H9 (cell line): ENCODE data around the gene APAF1. TPM values are rescaled to one million over a fixed set of nuclear protein-coding genes. Genes with fewer than 3 reads are reported as not detected.

Source experiments
- DNase-seq: peaks from one replicate; pipeline ENCODE4 v3.0.0-alpha.2; 2017
- H2AFZ ChIP-seq: one replicate; pipeline ENCODE4 v1.6.1; 2013; ENCODE audit warnings: mild to moderate bottlenecking, low read length, control low read depth, moderate library complexity
- H2AK5ac ChIP-seq: 2 replicates; pipeline ENCODE4 v1.6.1; 2013; ENCODE audit warnings: low read length, control low read depth, mixed read lengths; ENCODE audit not compliant: insufficient read length
- H2BK120ac ChIP-seq: one replicate; pipeline ENCODE4 v1.6.1; 2013; ENCODE audit warnings: low read depth, mild to moderate bottlenecking, low read length, control low read depth, inconsistent platforms; ENCODE audit not compliant: poor library complexity, severe bottlenecking
- H2BK12ac ChIP-seq: 2 replicates; pipeline ENCODE4 v1.6.1; 2013; ENCODE audit warnings: low read length, control low read depth, mixed read lengths, low read depth; ENCODE audit not compliant: insufficient read length
- H2BK15ac ChIP-seq: 2 replicates; pipeline ENCODE4 v1.6.1; 2013; ENCODE audit warnings: low read depth, low read length, control low read depth
- H2BK20ac ChIP-seq: one replicate; pipeline ENCODE4 v1.6.1; 2013; ENCODE audit warnings: low read depth, mild to moderate bottlenecking, low read length, control low read depth, inconsistent platforms; ENCODE audit not compliant: poor library complexity, severe bottlenecking
- H2BK5ac ChIP-seq: 2 replicates; pipeline ENCODE4 v1.6.1; 2013; ENCODE audit warnings: low read length, control low read depth, mixed read lengths; ENCODE audit not compliant: insufficient read length
- H3K14ac ChIP-seq: 2 replicates; pipeline ENCODE4 v1.6.1; 2013; ENCODE audit warnings: low read length, control low read depth; ENCODE audit not compliant: insufficient read depth
- H3K18ac ChIP-seq: 2 replicates; pipeline ENCODE4 v1.6.1; 2013; ENCODE audit warnings: low read depth, mild to moderate bottlenecking, mixed read lengths, low read length, control low read depth; ENCODE audit not compliant: insufficient read length
- H3K23ac ChIP-seq: 2 replicates; pipeline ENCODE4 v1.6.1; 2013; ENCODE audit warnings: low read length, control low read depth, mixed read lengths, low read depth; ENCODE audit not compliant: insufficient read length
- H3K23me2 ChIP-seq: 2 replicates; pipeline ENCODE4 v1.6.1; 2013; ENCODE audit warnings: low read depth, mild to moderate bottlenecking, mixed read lengths, low read length, control low read depth; ENCODE audit not compliant: insufficient read length, poor library complexity, severe bottlenecking
- H3K27ac ChIP-seq: 2 replicates; pipeline ENCODE4 v1.5.1; 2013; ENCODE audit warnings: low read length, control low read depth, mixed read lengths, low read depth; ENCODE audit not compliant: insufficient read length
- H3K27me3 ChIP-seq: 2 replicates; pipeline ENCODE4 v1.6.1; 2013; ENCODE audit warnings: low read length, control low read depth, inconsistent platforms; ENCODE audit not compliant: insufficient read depth
- H3K4ac ChIP-seq: 2 replicates; pipeline ENCODE4 v1.6.1; 2013; ENCODE audit warnings: low read depth, mild to moderate bottlenecking, control low read depth, inconsistent platforms, low read length, moderate library complexity
- H3K4me1 ChIP-seq: 2 replicates; pipeline ENCODE4 v1.6.1; 2013; ENCODE audit warnings: low read length, control low read depth, inconsistent platforms; ENCODE audit not compliant: insufficient read depth
- H3K4me2 ChIP-seq: 2 replicates; pipeline ENCODE4 v1.6.1; 2013; ENCODE audit warnings: low read length, control low read depth, mixed read lengths; ENCODE audit not compliant: insufficient read length, insufficient read depth
- H3K56ac ChIP-seq: 2 replicates; pipeline ENCODE4 v1.6.1; 2013; ENCODE audit warnings: low read depth, mild to moderate bottlenecking, mixed read lengths, low read length, control low read depth; ENCODE audit not compliant: insufficient read length
- H3K79me1 ChIP-seq: 2 replicates; pipeline ENCODE4 v1.6.1; 2013; ENCODE audit warnings: low read depth, mild to moderate bottlenecking, moderate library complexity, low read length, control low read depth, inconsistent platforms; ENCODE audit not compliant: insufficient read depth, poor library complexity, severe bottlenecking
- H3K79me2 ChIP-seq: 2 replicates; pipeline ENCODE4 v1.6.1; 2013; ENCODE audit warnings: low read length, control low read depth, inconsistent platforms; ENCODE audit not compliant: insufficient read depth
- H3K9ac ChIP-seq: 2 replicates; pipeline ENCODE4 v1.6.1; 2013; ENCODE audit warnings: low read length, control low read depth, mixed read lengths; ENCODE audit not compliant: insufficient read length; ENCODE audit errors: extremely low read depth
- H3K9me3 ChIP-seq: one replicate; pipeline ENCODE4 v1.6.1; 2013; ENCODE audit warnings: low read depth, low read length, inconsistent platforms; ENCODE audit not compliant: control insufficient read depth
- H3T11ph ChIP-seq: one replicate; pipeline ENCODE4 v1.6.1; 2013; ENCODE audit warnings: mild to moderate bottlenecking, low read length, control low read depth, inconsistent platforms
- H4K20me1 ChIP-seq: one replicate; pipeline ENCODE4 v1.6.1; 2013; ENCODE audit not compliant: control insufficient read depth, insufficient read length, insufficient read depth
- H4K5ac ChIP-seq: 2 replicates; pipeline ENCODE4 v1.6.1; 2013; ENCODE audit warnings: low read depth, mild to moderate bottlenecking, mixed read lengths, low read length, control low read depth; ENCODE audit not compliant: insufficient read length
- H4K8ac ChIP-seq: replicated peaks from 2 replicates; pipeline ENCODE4 v1.6.1; 2013; ENCODE audit warnings: low read length, control low read depth, mixed read lengths, low read depth; ENCODE audit not compliant: insufficient read length
- H4K91ac ChIP-seq: 2 replicates; pipeline ENCODE4 v1.6.1; 2013; ENCODE audit warnings: low read depth, mild to moderate bottlenecking, moderate library complexity, mixed read lengths, low read length, control low read depth; ENCODE audit not compliant: insufficient read length
- H3K27ac Mint-ChIP-seq, 3 experiments: 2 replicates in 2 of 3; 3 replicates in 1 of 3; pipeline ENCODE4 v1.8.0; 2020 to 2021; ENCODE audit warnings: mixed read lengths in 3 of 3, mild to moderate bottlenecking in 1 of 3, moderate library complexity in 1 of 3
- H3K27me3 Mint-ChIP-seq: 2 replicates; pipeline ENCODE4 v1.8.0; 2021; ENCODE audit warnings: low read depth, mild to moderate bottlenecking, moderate library complexity, mixed read lengths
- H3K36me3 Mint-ChIP-seq, 3 experiments: 2 replicates in 2 of 3; 3 replicates in 1 of 3; pipeline ENCODE4 v1.8.0; 2020 to 2021; ENCODE audit warnings: low read depth in 3 of 3, mixed read lengths in 3 of 3; ENCODE audit not compliant: insufficient read depth in 1 of 3
- H3K4me1 Mint-ChIP-seq, 2 experiments: 2 replicates each; pipeline ENCODE4 v1.8.0; 2020; ENCODE audit warnings: mixed read lengths in 2 of 2
- H3K4me3 Mint-ChIP-seq, 2 experiments: 2 replicates in 1 of 2; 3 replicates in 1 of 2; pipeline ENCODE4 v1.8.0; 2020 to 2021; ENCODE audit warnings: mild to moderate bottlenecking in 2 of 2, mixed read lengths in 2 of 2, moderate library complexity in 1 of 2
- H3K9me3 Mint-ChIP-seq, 2 experiments: 2 replicates in 1 of 2; 3 replicates in 1 of 2; pipeline ENCODE4 v1.8.0; 2020; ENCODE audit warnings: mild to moderate bottlenecking in 2 of 2, mixed read lengths in 2 of 2, moderate library complexity in 1 of 2
- WGBS: extraction: QIAGEN DNeasy Blood & Tissue Kit; methylation state at CpG from one replicate; pipeline ENCODE4 v1.1.7; 2013; ENCODE audit warnings: missing lambda C conversion rate, low lambda C conversion rate, mixed read lengths; ENCODE audit not compliant: insufficient read length; ENCODE audit errors: extremely low coverage; 5-methylcytosine and 5-hydroxymethylcytosine counted together
- total RNA-seq: library from RNA; stranded (reverse); gene quantifications from 2 replicates; pipeline ENCODE4 v1.2.1, GENCODE V29; 2021
- TF ChIP-seq, protein P1 (sequence below): fragments of 200-600 bp; sonication (generic); conservative IDR thresholded peaks from 3 replicates; pipeline ENCODE4 v1.8.0; 2021; ENCODE audit warnings: antibody characterized with exemption, mild to moderate bottlenecking

Gene APAF1
- total RNA-seq, 1 experiment from 2014 or later: 16.5 TPM

DNA sequence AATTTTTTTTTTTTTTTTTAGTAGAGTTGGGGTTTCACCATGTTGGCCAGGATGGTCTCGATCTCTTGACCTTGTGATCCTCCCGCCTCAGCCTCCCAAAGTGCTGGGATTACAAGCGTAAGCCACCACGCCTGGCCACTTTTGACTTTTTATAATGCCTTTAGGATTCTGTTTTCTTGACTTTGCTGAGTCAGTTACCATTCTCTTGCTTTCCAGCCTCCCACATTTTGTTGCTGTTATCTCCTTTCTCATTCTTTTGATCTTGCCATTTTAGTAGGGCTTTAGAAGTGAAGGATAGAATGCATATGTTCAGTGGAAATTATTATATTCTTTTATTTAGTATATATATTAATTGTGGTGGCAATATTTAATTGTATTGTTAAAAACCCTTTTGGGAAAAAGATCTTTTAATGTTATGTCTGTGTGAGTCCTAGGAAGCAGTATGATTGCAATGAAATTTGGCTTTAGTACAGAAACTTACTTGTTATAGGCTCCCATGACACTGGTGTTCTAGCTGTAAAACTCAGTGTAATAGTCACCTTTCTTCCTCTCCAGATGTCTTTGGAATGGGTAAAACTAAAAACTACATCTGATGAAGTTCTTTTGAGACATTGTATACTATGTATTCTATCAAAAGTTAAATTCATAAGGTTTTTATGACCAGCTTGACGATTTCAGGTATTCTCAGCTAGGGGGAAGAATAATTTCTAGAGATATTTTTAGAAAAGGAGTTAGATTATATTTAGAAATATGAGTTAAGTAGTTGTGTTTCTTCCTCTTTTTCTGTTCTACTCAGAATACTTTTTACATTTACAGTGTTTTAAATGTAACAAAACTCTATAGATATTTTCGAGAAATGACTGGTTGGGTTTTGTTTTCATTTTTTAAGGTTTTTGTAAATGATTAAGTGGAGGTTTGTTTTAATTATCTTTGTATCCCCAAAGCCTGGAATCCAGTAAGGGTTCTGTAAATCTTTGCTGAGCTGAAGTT, 74.7 kb downstream of the APAF1 start:
- H3K79me1 ChIP-seq: no peaks in the 10 kb centered on the region
- H3K23ac ChIP-seq: no peak overlapping the region
- no peak overlapping the region for H4K91ac ChIP-seq
- H4K20me1 ChIP-seq: no peaks in the 10 kb centered on the region
- no peak overlapping the region for H2AFZ ChIP-seq
- no peak overlapping the region for H2BK20ac ChIP-seq
- H3K9me3 Mint-ChIP-seq: no peaks in the 10 kb centered on the region; a peak in 1 of 5 replicates
- H3K23me2 ChIP-seq: no peaks in the 10 kb centered on the region
- no peak overlapping the region for H3K27ac Mint-ChIP-seq
- H3K56ac ChIP-seq: no peak overlapping the region
- no peak overlapping the region for H2AK5ac ChIP-seq
- no peak overlapping the region for H3K18ac ChIP-seq
- H4K5ac ChIP-seq: no peak overlapping the region
- H3K79me2 ChIP-seq: no peaks in the 10 kb centered on the region
- no peaks in the 10 kb centered on the region for H3K27me3 ChIP-seq
- no peak overlapping the region for H3K27ac ChIP-seq
- no peak overlapping the region for H3K14ac ChIP-seq
- no peaks in the 10 kb centered on the region for H3K27me3 Mint-ChIP-seq
- no peaks in the 10 kb centered on the region for H3K9me3 ChIP-seq
- no peak overlapping the region for H3K9ac ChIP-seq
- H3K4me3 Mint-ChIP-seq: no peak overlapping the region
- no peak overlapping the region for H3K4ac ChIP-seq
- no peaks in the 10 kb centered on the region for H3K4me1 Mint-ChIP-seq
- no peak for DNase-seq
- 100% methylated on average over 1 of the region's 6 CpGs for WGBS
- no peak overlapping the region for H3K4me2 ChIP-seq
- no peak overlapping the region for H2BK120ac ChIP-seq
- H3K4me1 ChIP-seq: no peaks in the 10 kb centered on the region
- no peak overlapping the region for H3T11ph ChIP-seq
- H2BK12ac ChIP-seq: no peak overlapping the region
- no peak overlapping the region for H2BK5ac ChIP-seq
- no peak overlapping the region for H2BK15ac ChIP-seq
- TF ChIP-seq, protein P1, sequence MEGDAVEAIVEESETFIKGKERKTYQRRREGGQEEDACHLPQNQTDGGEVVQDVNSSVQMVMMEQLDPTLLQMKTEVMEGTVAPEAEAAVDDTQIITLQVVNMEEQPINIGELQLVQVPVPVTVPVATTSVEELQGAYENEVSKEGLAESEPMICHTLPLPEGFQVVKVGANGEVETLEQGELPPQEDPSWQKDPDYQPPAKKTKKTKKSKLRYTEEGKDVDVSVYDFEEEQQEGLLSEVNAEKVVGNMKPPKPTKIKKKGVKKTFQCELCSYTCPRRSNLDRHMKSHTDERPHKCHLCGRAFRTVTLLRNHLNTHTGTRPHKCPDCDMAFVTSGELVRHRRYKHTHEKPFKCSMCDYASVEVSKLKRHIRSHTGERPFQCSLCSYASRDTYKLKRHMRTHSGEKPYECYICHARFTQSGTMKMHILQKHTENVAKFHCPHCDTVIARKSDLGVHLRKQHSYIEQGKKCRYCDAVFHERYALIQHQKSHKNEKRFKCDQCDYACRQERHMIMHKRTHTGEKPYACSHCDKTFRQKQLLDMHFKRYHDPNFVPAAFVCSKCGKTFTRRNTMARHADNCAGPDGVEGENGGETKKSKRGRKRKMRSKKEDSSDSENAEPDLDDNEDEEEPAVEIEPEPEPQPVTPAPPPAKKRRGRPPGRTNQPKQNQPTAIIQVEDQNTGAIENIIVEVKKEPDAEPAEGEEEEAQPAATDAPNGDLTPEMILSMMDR: no peak
- peaks cover 0 to 21% (median 12%) of the 10 kb centered on the region in 3 experiments; a peak in 4 of 7 replicates for H3K36me3 Mint-ChIP-seq
- H4K8ac ChIP-seq: no peak overlapping the region
